WTC11 (cell line): ENCODE results near the gene METTL9.

Experiments used
- ATF2 ChIP-seq: sonication (generic); formaldehyde crosslinking; IDR thresholded peaks from 2 replicates; pipeline ENCODE4 v1.8.1; 2022; ENCODE audit warnings: low read depth, missing genetic modification reagents, borderline replicate concordance
- FOXP1 ChIP-seq: sonication (generic); formaldehyde crosslinking; IDR thresholded peaks from 2 replicates; pipeline ENCODE4 v1.8.0; 2022; ENCODE audit warnings: missing genetic modification reagents, mild to moderate bottlenecking, moderate library complexity, borderline replicate concordance
- IRF1 ChIP-seq: sonication (generic); formaldehyde crosslinking; IDR thresholded peaks from 2 replicates; pipeline ENCODE4 v1.8.0; 2023; ENCODE audit warnings: missing genetic modification reagents
- IRF2 ChIP-seq: sonication (generic); formaldehyde crosslinking; IDR thresholded peaks from 2 replicates; pipeline ENCODE4 v1.8.0; 2022; ENCODE audit warnings: low read depth, missing genetic modification reagents, borderline replicate concordance
- ZBTB43 ChIP-seq: sonication (generic); formaldehyde crosslinking; IDR thresholded peaks from 2 replicates; pipeline ENCODE4 v1.8.1; 2023; ENCODE audit warnings: mild to moderate bottlenecking, missing genetic modification reagents
- TF ChIP-seq, protein P1 (sequence below): fragments of 200-600 bp; IDR thresholded peaks from 2 replicates; pipeline ENCODE4 v1.8.0; 2022; ENCODE audit warnings: antibody characterized with exemption
- TF ChIP-seq, protein P2 (sequence below): sonication (generic); formaldehyde crosslinking; IDR thresholded peaks from 2 replicates; pipeline ENCODE4 v1.8.1; 2023; ENCODE audit warnings: mild to moderate bottlenecking, missing genetic modification reagents, moderate library complexity

DNA sequence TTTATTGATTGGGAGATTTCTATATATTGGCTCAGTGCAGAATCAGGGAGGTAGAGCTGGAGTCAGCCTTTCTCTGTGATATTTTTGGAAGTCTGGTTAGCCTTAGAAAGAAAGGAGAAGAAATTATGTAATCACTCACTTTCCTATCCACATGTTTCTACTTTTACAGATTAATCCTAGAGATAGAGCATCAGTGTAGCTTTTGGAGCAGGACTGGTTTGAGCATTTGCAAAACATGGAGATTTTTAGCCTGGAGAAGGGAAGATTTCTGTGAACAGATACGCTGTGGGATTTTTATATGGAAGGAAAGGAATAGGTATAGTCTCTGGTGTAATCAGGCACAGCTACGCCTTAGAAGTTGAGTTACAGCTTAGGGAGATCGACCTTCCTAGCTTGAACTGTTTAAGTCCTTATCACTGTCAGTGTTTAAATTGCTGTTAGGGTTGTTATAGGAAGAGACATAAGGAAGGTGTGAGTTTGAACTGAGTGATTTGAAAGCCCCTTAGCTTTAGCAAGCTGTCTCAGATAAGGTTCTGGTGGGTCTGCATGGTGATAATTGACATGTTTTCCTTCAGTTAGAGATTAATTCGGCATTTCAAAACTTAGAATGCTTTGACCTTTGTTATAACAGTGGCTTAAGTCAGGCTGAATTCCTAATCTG lies 20.5 kb downstream of the METTL9 start:
- TF ChIP-seq, protein P1, sequence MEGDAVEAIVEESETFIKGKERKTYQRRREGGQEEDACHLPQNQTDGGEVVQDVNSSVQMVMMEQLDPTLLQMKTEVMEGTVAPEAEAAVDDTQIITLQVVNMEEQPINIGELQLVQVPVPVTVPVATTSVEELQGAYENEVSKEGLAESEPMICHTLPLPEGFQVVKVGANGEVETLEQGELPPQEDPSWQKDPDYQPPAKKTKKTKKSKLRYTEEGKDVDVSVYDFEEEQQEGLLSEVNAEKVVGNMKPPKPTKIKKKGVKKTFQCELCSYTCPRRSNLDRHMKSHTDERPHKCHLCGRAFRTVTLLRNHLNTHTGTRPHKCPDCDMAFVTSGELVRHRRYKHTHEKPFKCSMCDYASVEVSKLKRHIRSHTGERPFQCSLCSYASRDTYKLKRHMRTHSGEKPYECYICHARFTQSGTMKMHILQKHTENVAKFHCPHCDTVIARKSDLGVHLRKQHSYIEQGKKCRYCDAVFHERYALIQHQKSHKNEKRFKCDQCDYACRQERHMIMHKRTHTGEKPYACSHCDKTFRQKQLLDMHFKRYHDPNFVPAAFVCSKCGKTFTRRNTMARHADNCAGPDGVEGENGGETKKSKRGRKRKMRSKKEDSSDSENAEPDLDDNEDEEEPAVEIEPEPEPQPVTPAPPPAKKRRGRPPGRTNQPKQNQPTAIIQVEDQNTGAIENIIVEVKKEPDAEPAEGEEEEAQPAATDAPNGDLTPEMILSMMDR: no peak
- TF ChIP-seq ATF2 (no peak), IRF1 (CRISPR knock-in tag) (no peak), IRF2 (no peak), ZBTB43 (no peak), FOXP1 (no peak)
- TF ChIP-seq, protein P2, sequence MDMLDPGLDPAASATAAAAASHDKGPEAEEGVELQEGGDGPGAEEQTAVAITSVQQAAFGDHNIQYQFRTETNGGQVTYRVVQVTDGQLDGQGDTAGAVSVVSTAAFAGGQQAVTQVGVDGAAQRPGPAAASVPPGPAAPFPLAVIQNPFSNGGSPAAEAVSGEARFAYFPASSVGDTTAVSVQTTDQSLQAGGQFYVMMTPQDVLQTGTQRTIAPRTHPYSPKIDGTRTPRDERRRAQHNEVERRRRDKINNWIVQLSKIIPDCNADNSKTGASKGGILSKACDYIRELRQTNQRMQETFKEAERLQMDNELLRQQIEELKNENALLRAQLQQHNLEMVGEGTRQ: no peak
